K562 (cell line): ENCODE data around the gene PARS2. TPM values are rescaled to one million over a fixed set of nuclear protein-coding genes. Genes with fewer than 3 reads are reported as not detected.

Experiments used
- BCL6 ChIP-seq: fragments of 250-450 bp; sonication (Bioruptor Pico); IDR thresholded peaks from 2 replicates; pipeline ENCODE4 v1.4.0; 2020
- CREM ChIP-seq: IDR thresholded peaks from 2 replicates; pipeline ENCODE4 v1.6.1; 2014; ENCODE audit warnings: antibody characterized with exemption, low read depth
- FOSL1 ChIP-seq: fragments of 200-800 bp; sonication (Bioruptor generic); conservative IDR thresholded peaks from 2 replicates; pipeline ENCODE4 v1.6.1; 2016; ENCODE audit warnings: missing genetic modification characterization, missing compliant biosample characterization
- FOXK2 ChIP-seq, 2 experiments: fragments of 450-650 bp; IDR thresholded peaks in 1 of 2; conservative IDR thresholded peaks in 1 of 2; 2 replicates each; pipeline ENCODE4 v1.6.1; 2016; ENCODE audit warnings: low read depth in 2 of 2, mild to moderate bottlenecking in 1 of 2
- HCFC1 ChIP-seq: IDR thresholded peaks from 2 replicates; pipeline ENCODE4 v1.6.1; 2012; ENCODE audit warnings: low read depth, low read length, improper control_type of control experiment
- HNRNPH1 ChIP-seq: fragments of 200-400 bp; formaldehyde crosslinking; optimal IDR thresholded peaks from 2 replicates; pipeline ENCODE3; 2017; ENCODE audit warnings: low read depth, mild to moderate bottlenecking, low read length, moderate library complexity
- KAT8 ChIP-seq: fragments of 450-650 bp; IDR thresholded peaks from 2 replicates; pipeline ENCODE4 v1.6.1; 2016; ENCODE audit warnings: low read depth, mild to moderate bottlenecking
- KLF1 ChIP-seq: fragments of 450-650 bp; IDR thresholded peaks from 2 replicates; pipeline ENCODE4 v1.6.1; 2016; ENCODE audit warnings: missing genetic modification characterization, missing compliant biosample characterization
- MYNN ChIP-seq, 2 experiments: sonication (generic); formaldehyde crosslinking in 1 of 2; IDR thresholded peaks; 2 replicates each; pipeline versions ENCODE4 v1.5.0 to v1.6.1; 2016 to 2020; ENCODE audit warnings: antibody characterized with exemption in 1 of 2, missing genetic modification reagents in 1 of 2
- NFE2 ChIP-seq: IDR thresholded peaks from 2 replicates; pipeline ENCODE4 v1.6.1; 2014; ENCODE audit warnings: antibody characterized with exemption, low read depth
- NR2C1 ChIP-seq, 2 experiments: fragments of 450-650 bp; IDR thresholded peaks; 2 replicates each; pipeline ENCODE4 v1.6.1; 2017; ENCODE audit warnings: mild to moderate bottlenecking in 2 of 2, antibody characterized with exemption in 1 of 2, inconsistent platforms in 1 of 2, missing compliant biosample characterization in 1 of 2, missing genetic modification characterization in 1 of 2
- NRF1 ChIP-seq, 2 experiments: fragments of 450-650 bp; IDR thresholded peaks in 1 of 2; conservative IDR thresholded peaks in 1 of 2; 2 replicates each; pipeline ENCODE4 v1.6.1; 2014; ENCODE audit warnings: mild to moderate bottlenecking in 2 of 2
- NUFIP1 ChIP-seq: fragments of 450-650 bp; IDR thresholded peaks from 2 replicates; pipeline ENCODE4 v1.6.1; 2018; ENCODE audit not compliant: partially characterized antibody
- SMARCA4 ChIP-seq: fragments of 450-650 bp; IDR thresholded peaks from 2 replicates; pipeline ENCODE4 v1.6.1; 2016
- SPI1 ChIP-seq: IDR thresholded peaks from 2 replicates; pipeline ENCODE4 v1.6.1; 2011; ENCODE audit warnings: low read depth, low read length, control low read depth, borderline replicate concordance
- TAF9B ChIP-seq: fragments of 450-650 bp; IDR thresholded peaks from 2 replicates; pipeline ENCODE4 v1.6.1; 2018; ENCODE audit warnings: mild to moderate bottlenecking; ENCODE audit not compliant: partially characterized antibody
- U2AF2 ChIP-seq: fragments of 200-400 bp; formaldehyde crosslinking; optimal IDR thresholded peaks from 2 replicates; pipeline ENCODE3; 2017; ENCODE audit warnings: low read depth, mild to moderate bottlenecking, low read length
- ZKSCAN8 ChIP-seq: fragments of 200-800 bp; sonication (Bioruptor generic); IDR thresholded peaks from 2 replicates; pipeline ENCODE4 v1.6.1; 2016; ENCODE audit warnings: missing genetic modification characterization, missing compliant biosample characterization
- polyA plus RNA-seq, 8 experiments: library from polyadenylated mRNA; depleted of rRNA in 4 of 8; stranded (reverse) in 5 of 8; unstranded in 3 of 8; fragments of >200 nt; fragmentation: Nextera tagmentation in 2 of 8; fragmentation: Illumina TruSeq in 1 of 8; extraction: Ambion mirVana in 2 of 8; extraction: Trizol in 1 of 8; gene quantifications; 2 replicates each; pipeline versions ENCODE4 v1.2.1 to v1.2.3, GENCODE V29; 2011 to 2014; ENCODE audit warnings: inconsistent platforms in 1 of 8, missing spikeins in 1 of 8
- total RNA-seq, 7 experiments: library from RNA; depleted of rRNA in 6 of 7; stranded (reverse); fragments of >200 nt in 6 of 7; fragmentation: Illumina TruSeq in 2 of 7; extraction: Trizol in 2 of 7; gene quantifications; 2 replicates each; pipeline versions ENCODE4 v1.2.1 to v1.2.3, GENCODE V29; 2011 to 2021; ENCODE audit warnings: low replicate concordance in 1 of 7
- TF ChIP-seq, protein P1 (sequence below): fragments of 250-450 bp; sonication (Bioruptor Pico); IDR thresholded peaks from 2 replicates; pipeline ENCODE4 v1.4.0; 2020; ENCODE audit warnings: mild to moderate bottlenecking
- TF ChIP-seq, protein P2 (sequence below): fragments of 450-650 bp; IDR thresholded peaks from 2 replicates; pipeline ENCODE4 v1.6.1; 2016; ENCODE audit warnings: borderline replicate concordance
- TF ChIP-seq, protein P3 (sequence below): fragments of 250-450 bp; sonication (Bioruptor Pico); IDR thresholded peaks from 2 replicates; pipeline ENCODE4 v1.8.0; 2021; ENCODE audit warnings: borderline replicate concordance, mild to moderate bottlenecking, moderate library complexity; ENCODE audit not compliant: poor library complexity, severe bottlenecking

PARS2 gene
- total and polyA plus RNA-seq, 9 of the 15 experiments (the other 6 are each of a cell fraction or from before 2014, with no cell fraction given), result 6.3 to 12.4 (median 7.9) TPM

DNA sequence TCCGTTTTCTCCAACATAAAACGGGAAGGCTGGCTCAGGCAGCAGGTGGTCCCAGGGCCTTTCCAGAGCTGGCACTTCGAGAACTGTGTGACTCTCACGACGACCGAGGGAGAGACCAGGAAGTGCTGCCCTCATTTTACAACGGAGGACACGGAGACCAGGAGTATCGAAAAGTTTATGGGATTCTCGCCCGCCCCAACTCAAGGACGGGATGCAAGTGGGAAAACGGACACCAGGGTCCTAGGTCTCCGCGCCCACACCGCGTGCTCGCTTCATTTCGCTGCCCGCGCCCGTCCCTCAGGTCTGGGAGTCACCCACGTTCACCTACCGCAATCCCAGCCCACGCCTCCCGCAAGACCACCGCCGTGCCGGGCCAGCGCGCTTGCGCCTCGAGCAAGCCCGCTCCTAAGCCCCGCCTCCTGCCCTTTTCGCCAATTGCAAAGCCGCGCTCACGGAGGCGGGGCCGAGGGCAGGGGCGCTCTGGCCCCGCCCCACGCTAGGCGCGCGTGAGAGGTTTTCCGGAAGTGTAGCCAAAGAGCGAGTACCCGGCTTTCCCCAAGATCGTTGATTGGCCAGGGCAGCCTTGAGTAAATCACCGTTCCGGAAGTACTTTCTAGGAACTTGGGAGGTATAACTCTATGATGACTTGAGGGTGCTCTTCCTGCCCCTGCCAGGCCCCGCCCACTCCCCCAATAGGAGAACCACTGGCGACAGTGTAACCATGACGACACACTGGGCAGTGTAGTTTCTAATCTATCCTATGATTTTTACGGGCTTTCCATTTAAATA, at the start of gene PARS2 (continued):
- TF ChIP-seq, protein P1, sequence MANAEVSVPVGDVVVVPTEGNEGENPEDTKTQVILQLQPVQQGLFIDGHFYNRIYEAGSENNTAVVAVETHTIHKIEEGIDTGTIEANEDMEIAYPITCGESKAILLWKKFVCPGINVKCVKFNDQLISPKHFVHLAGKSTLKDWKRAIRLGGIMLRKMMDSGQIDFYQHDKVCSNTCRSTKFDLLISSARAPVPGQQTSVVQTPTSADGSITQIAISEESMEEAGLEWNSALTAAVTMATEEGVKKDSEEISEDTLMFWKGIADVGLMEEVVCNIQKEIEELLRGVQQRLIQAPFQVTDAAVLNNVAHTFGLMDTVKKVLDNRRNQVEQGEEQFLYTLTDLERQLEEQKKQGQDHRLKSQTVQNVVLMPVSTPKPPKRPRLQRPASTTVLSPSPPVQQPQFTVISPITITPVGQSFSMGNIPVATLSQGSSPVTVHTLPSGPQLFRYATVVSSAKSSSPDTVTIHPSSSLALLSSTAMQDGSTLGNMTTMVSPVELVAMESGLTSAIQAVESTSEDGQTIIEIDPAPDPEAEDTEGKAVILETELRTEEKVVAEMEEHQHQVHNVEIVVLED (CRISPR knock-in tag), result peak; percentile 70
- TF ChIP-seq NR2C1 (IDR thresholded peaks at IDR 0.05) (no peak), NR2C1 (tag; IDR thresholded peaks at IDR 0.05) (peak; percentile 49), KAT8 (no peak), NRF1 (conservative IDR thresholded peaks at IDR 0.05 in 1 of 2, IDR thresholded peaks at IDR 0.05 in 1 of 2) (peak; percentile 94 to 95), SPI1 (peak; percentile 80), NUFIP1 (no peak), HNRNPH1 (no peak), BCL6 (CRISPR knock-in tag) (no peak), MYNN (IDR thresholded peaks at IDR 0.05) (peak; percentile 72; the same call in 1 of the 2 replicates), MYNN (CRISPR knock-in tag; IDR thresholded peaks at IDR 0.05) (no peak), NFE2 (no peak), FOXK2 (conservative IDR thresholded peaks at IDR 0.05 in 1 of 2, IDR thresholded peaks at IDR 0.05 in 1 of 2; ENCODE audit: low read depth in 2 of 2) (peak in 1 of 2 experiments; percentile 79), KLF1 (tag) (peak; percentile 55; the same call in 1 of the 2 replicates), HCFC1 (peak; percentile 79), TAF9B (no peak), FOSL1 (tag) (peak; percentile 38; the same call in 1 of the 2 replicates), ZKSCAN8 (no peak), U2AF2 (no peak), SMARCA4 (0 out of 2 replicates have a peak, but pooled peaks have one; percentile 42), CREM (peak; percentile 57)
- TF ChIP-seq, protein P2, sequence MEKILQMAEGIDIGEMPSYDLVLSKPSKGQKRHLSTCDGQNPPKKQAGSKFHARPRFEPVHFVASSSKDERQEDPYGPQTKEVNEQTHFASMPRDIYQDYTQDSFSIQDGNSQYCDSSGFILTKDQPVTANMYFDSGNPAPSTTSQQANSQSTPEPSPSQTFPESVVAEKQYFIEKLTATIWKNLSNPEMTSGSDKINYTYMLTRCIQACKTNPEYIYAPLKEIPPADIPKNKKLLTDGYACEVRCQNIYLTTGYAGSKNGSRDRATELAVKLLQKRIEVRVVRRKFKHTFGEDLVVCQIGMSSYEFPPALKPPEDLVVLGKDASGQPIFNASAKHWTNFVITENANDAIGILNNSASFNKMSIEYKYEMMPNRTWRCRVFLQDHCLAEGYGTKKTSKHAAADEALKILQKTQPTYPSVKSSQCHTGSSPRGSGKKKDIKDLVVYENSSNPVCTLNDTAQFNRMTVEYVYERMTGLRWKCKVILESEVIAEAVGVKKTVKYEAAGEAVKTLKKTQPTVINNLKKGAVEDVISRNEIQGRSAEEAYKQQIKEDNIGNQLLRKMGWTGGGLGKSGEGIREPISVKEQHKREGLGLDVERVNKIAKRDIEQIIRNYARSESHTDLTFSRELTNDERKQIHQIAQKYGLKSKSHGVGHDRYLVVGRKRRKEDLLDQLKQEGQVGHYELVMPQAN, result peak; percentile 82; the same call in 1 of the 2 replicates
- TF ChIP-seq, protein P3, sequence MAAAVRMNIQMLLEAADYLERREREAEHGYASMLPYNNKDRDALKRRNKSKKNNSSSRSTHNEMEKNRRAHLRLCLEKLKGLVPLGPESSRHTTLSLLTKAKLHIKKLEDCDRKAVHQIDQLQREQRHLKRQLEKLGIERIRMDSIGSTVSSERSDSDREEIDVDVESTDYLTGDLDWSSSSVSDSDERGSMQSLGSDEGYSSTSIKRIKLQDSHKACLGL (CRISPR knock-in tag), result peak; percentile 53
